GM10248 (cell line): ENCODE data around the gene TTLL10.
"Not testable (repeated sequence)": the region's sequence is repeated elsewhere in the genome, so short reads cannot be mapped to it uniquely, and the experiment has no call there.

Experiments used
- CTCF ChIA-PET: fragments of 300-600 bp; sonication (Branson Sonifier 250); formaldehyde crosslinking; extraction: SDS; loops from one replicate; lab custom pipeline; 2021; ENCODE audit warnings: antibody characterized with exemption; lab: Yijun Ruan, JAX
- POLR2A ChIA-PET: fragments of 350-650 bp; sonication (Branson Sonifier 250); formaldehyde crosslinking; extraction: SDS; loops from one replicate; lab custom pipeline; 2020; ENCODE audit warnings: antibody characterized with exemption; lab: Yijun Ruan, JAX
- DNase-seq: peaks from one replicate; pipeline ENCODE4 v3.0.0; 2012; ENCODE audit errors: extremely low spot score
- CTCF ChIP-seq: IDR thresholded peaks from 2 replicates; pipeline ENCODE4 v1.5.1; 2012; ENCODE audit warnings: mild to moderate bottlenecking, low read depth; ENCODE audit errors: extremely low read depth, missing control alignments, control extremely low read depth

TTLL10 gene

GRCh38 chr1:1170215-1171091, 3.2 kb upstream of the TTLL10 start:
- CTCF ChIA-PET = interaction anchor here (0.9 to 3.6 kb wide), 4 partner anchors 18 to 51 kb away, joined by 3 to 17 read pairs (median 3); no protein-coding TSS in a partner anchor
- DNase-seq = no peak
- POLR2A ChIA-PET = no interaction called here
- no peak for TF ChIP-seq CTCF

GRCh38 chr1:1171161-1171545, 2.5 kb upstream of the TTLL10 start:
- TF ChIP-seq CTCF = no peak
- DNase-seq = no peak
- POLR2A ChIA-PET = no interaction called here
- CTCF ChIA-PET = interaction anchor here (0.8 to 3.6 kb wide), 4 partner anchors 11 to 169 kb away, joined by 3 to 17 read pairs (median 3); no protein-coding TSS in a partner anchor

GRCh38 chr1:1171546-1172340, 1.9 kb upstream of the TTLL10 start:
- POLR2A ChIA-PET = no interaction called here
- CTCF ChIA-PET = interaction anchor here (0.8 to 3.6 kb wide), 3 partner anchors 10 to 170 kb away, joined by 3 to 17 read pairs (median 3); no protein-coding TSS in a partner anchor
- no peak for TF ChIP-seq CTCF

GRCh38 chr1:1173061-1173792, 453 bp upstream of the TTLL10 start:
- no peak for DNase-seq
- POLR2A ChIA-PET = no interaction called here
- CTCF ChIA-PET = interaction anchor here (1.0 to 3.6 kb wide), 3 partner anchors 51 to 189 kb away, joined by 3 to 17 read pairs (median 7); no protein-coding TSS in a partner anchor
- no peak for TF ChIP-seq CTCF

More at GRCh38 chr1:1171546-1172340, 1.9 kb upstream of the TTLL10 start:
- DNase-seq = no peak

- ChIA-PET CTCF (no interaction called here), POLR2A (no interaction called here)
- no peak for TF ChIP-seq CTCF
- DNase-seq = no peak
Measured at GRCh38 chr1:1175221-1176062, 1.8 kb downstream of the TTLL10 start.

GRCh38 chr1:1176063-1176761, 2.5 kb downstream of the TTLL10 start:
- POLR2A ChIA-PET, DNase-seq, CTCF ChIA-PET: not testable (repeated sequence)
